ENCODE measurements around the gene SIPA1L3. TPM values are rescaled to one million over a fixed set of nuclear protein-coding genes. Genes with fewer than 3 reads are reported as not detected.

Gene SIPA1L3
- total RNA-seq, 6 donors from 2014 or later: 57.3 to 91.6 (median 69.4) TPM

GRCh38 chr19:38255383-38256014 is 348.5 kb downstream of the SIPA1L3 start:
- H3K36me3 ChIP-seq: no peaks in the 10 kb centered on the region
- H3K9me3 ChIP-seq: no peaks in the 10 kb centered on the region
- peak overlapping the region; percentile 7 to 65 (median 54) for H3K4me3 ChIP-seq
- no peak for TF ChIP-seq POLR2A (IDR thresholded peaks at IDR 0.05)
- TF ChIP-seq CTCF (IDR thresholded peaks at IDR 0.05): no peak
- no peak for TF ChIP-seq POLR2AphosphoS5 (IDR thresholded peaks at IDR 0.05)
- no peak for TF ChIP-seq EP300 (IDR thresholded peaks at IDR 0.05)
- peak in 1 of 2 donors; percentile 3 for ATAC-seq (ENCODE audit: low FRiP score in 2 of 2)
- H3K27me3 ChIP-seq: peaks cover 0 to 7% (median 6%) of the 10 kb centered on the region in 4 donors
- 34 to 50% methylated on average over 12 to 17 of the region's 17 CpGs for WGBS, 2 donors
- peak overlapping the region; percentile 73 to 91 (median 82) for H3K27ac ChIP-seq
- peaks cover 29 to 43% (median 35%) of the 10 kb centered on the region in 4 donors for H3K4me1 ChIP-seq
- no peak for DNase-seq

Small RNA genes lying within 50 kb of the gene (small RNA-seq; reads per million reads assigned to genes)
- 0 reads per million in 4 donors for gene RN7SL663P

Other genes starting within 250 kb of the SIPA1L3 start
- 10 to 100 TPM in 1 of 6 donors, 1 to 10 TPM in 5; 2.3 to 10.8 (median 4.8) TPM for gene ZNF607, start 187.4 kb upstream of the SIPA1L3 start, total RNA-seq
- 10 to 100 TPM in 2 of 6 donors, 1 to 10 TPM in 4; 5.2 to 17.8 (median 8.5) TPM for gene ZNF573, start 127.6 kb upstream of the SIPA1L3 start, total RNA-seq
- not detected for gene WDR87, start 614 bp upstream of the SIPA1L3 start, total RNA-seq

All from upper lobe of left lung (tissue), 6 donors.